Activated CD4-positive, CD25-positive, alpha-beta regulatory T cell treated with anti-CD3 and anti-CD28 coated beads, Interleukin-2, amount 50 U/mL, for 16 hours (primary cell): ENCODE data around the gene ADAMTS17.

Experiments
- DNase-seq: peaks from one replicate; pipeline ENCODE4 v3.0.0-alpha.2; 2020; ENCODE audit warnings: low read depth, low spot score

Gene ADAMTS17

GRCh38 chr15:100134586-100134985 is 207.2 kb downstream of the ADAMTS17 start:
- no peak for DNase-seq

GRCh38 chr15:100134089-100134583 is 207.6 kb downstream of the ADAMTS17 start:
- DNase-seq = no peak

- DNase-seq = no peak
Observed at GRCh38 chr15:100133001-100133400, 208.8 kb downstream of the ADAMTS17 start.

GRCh38 chr15:100132309-100132708 is 209.5 kb downstream of the ADAMTS17 start:
- DNase-seq = no peak

- DNase-seq = no peak
Observed at GRCh38 chr15:100131321-100132224, 210.2 kb downstream of the ADAMTS17 start.

- DNase-seq = no peak
Observed at GRCh38 chr15:100129677-100130076, 212.1 kb downstream of the ADAMTS17 start.

GRCh38 chr15:100125401-100126191 is 216.2 kb downstream of the ADAMTS17 start:
- DNase-seq = no peak

GRCh38 chr15:100124936-100125335 is 216.8 kb downstream of the ADAMTS17 start:
- DNase-seq = no peak

- no peak for DNase-seq
Observed at GRCh38 chr15:100124361-100124760, 217.4 kb downstream of the ADAMTS17 start.

GRCh38 chr15:100123611-100124010 is 218.2 kb downstream of the ADAMTS17 start:
- no peak for DNase-seq

GRCh38 chr15:100121285-100121684 is 220.5 kb downstream of the ADAMTS17 start:
- no peak for DNase-seq

GRCh38 chr15:100120111-100120510 is 221.7 kb downstream of the ADAMTS17 start:
- DNase-seq = no peak

GRCh38 chr15:100118546-100118945 is 223.2 kb downstream of the ADAMTS17 start:
- DNase-seq = no peak

GRCh38 chr15:100116416-100117190 is 225.2 kb downstream of the ADAMTS17 start:
- no peak for DNase-seq

- DNase-seq = no peak
Observed at GRCh38 chr15:100115711-100116090, 226.1 kb downstream of the ADAMTS17 start.

GRCh38 chr15:100115066-100115710 is 226.6 kb downstream of the ADAMTS17 start:
- DNase-seq = no peak

GRCh38 chr15:100114571-100114970 is 227.2 kb downstream of the ADAMTS17 start:
- DNase-seq = no peak

GRCh38 chr15:100114100-100114499 is 227.7 kb downstream of the ADAMTS17 start:
- no peak for DNase-seq

GRCh38 chr15:100113351-100114080 is 228.3 kb downstream of the ADAMTS17 start:
- no peak for DNase-seq

GRCh38 chr15:100112636-100113305 is 229.0 kb downstream of the ADAMTS17 start:
- DNase-seq = no peak
